SK-N-SH treated with all-trans-retinoic acid at 6 μM for 48 hours (cell line): ENCODE measurements around the gene PLXNC1.

Experiments
- ATAC-seq: fragments of 200-7000 bp; cut with Tn5 transposase; 3 replicates; pipeline ENCODE4 v1.9.1; 2020; ENCODE audit warnings: mild to moderate bottlenecking, moderate library complexity
- ARNTL ChIP-seq: fragments of 450-650 bp; formaldehyde crosslinking; IDR thresholded peaks from 2 replicates; pipeline ENCODE4 v1.5.0; 2020; ENCODE audit warnings: low read depth, mild to moderate bottlenecking, moderate library complexity, borderline replicate concordance
- BACH2 ChIP-seq: fragments of 250-450 bp; sonication (Bioruptor Pico); IDR thresholded peaks from 2 replicates; pipeline ENCODE4 v1.9.0; 2021; ENCODE audit warnings: mild to moderate bottlenecking, borderline replicate concordance
- CSDC2 ChIP-seq: fragments of 250-450 bp; sonication (Bioruptor Pico); IDR thresholded peaks from 2 replicates; pipeline ENCODE4 v1.5.0; 2020; ENCODE audit warnings: mild to moderate bottlenecking, moderate library complexity
- ESRRG ChIP-seq: fragments of 250-450 bp; sonication (Bioruptor Pico); IDR thresholded peaks from 2 replicates; pipeline ENCODE4 v1.6.1; 2021; ENCODE audit warnings: mild to moderate bottlenecking
- GLIS3 ChIP-seq: fragments of 250-450 bp; sonication (Bioruptor Pico); IDR thresholded peaks from 2 replicates; pipeline ENCODE4 v1.5.0; 2020; ENCODE audit warnings: mild to moderate bottlenecking, moderate library complexity
- ISL1 ChIP-seq: fragments of 250-450 bp; sonication (Bioruptor Pico); IDR thresholded peaks from 2 replicates; pipeline ENCODE4 v2.1.2; 2022; ENCODE audit warnings: mild to moderate bottlenecking, moderate library complexity
- OSR1 ChIP-seq: fragments of 250-450 bp; sonication (Bioruptor Pico); IDR thresholded peaks from 2 replicates; pipeline ENCODE4 v1.8.0; 2022; ENCODE audit warnings: moderate library complexity, mild to moderate bottlenecking, inconsistent platforms
- RARB ChIP-seq: fragments of 250-450 bp; sonication (Bioruptor Pico); IDR thresholded peaks from 2 replicates; pipeline ENCODE4 v1.8.0; 2021; ENCODE audit warnings: mild to moderate bottlenecking, moderate library complexity
- TCF4 ChIP-seq: fragments of 250-450 bp; sonication (Bioruptor Pico); IDR thresholded peaks from 2 replicates; pipeline ENCODE4 v1.8.0; 2021; ENCODE audit warnings: mild to moderate bottlenecking, moderate library complexity, borderline replicate concordance
- TOX ChIP-seq: fragments of 250-450 bp; sonication (Bioruptor Pico); IDR thresholded peaks from 2 replicates; pipeline ENCODE4 v1.8.0; 2021; ENCODE audit warnings: mild to moderate bottlenecking, moderate library complexity, borderline replicate concordance
- ZC3H10 ChIP-seq: fragments of 250-450 bp; sonication (Bioruptor Pico); IDR thresholded peaks from 2 replicates; pipeline ENCODE4 v1.5.1; 2021; ENCODE audit warnings: mild to moderate bottlenecking, moderate library complexity
- ZFP30 ChIP-seq: fragments of 450-650 bp; formaldehyde crosslinking; IDR thresholded peaks from 2 replicates; pipeline ENCODE4 v1.5.0; 2022; ENCODE audit warnings: mild to moderate bottlenecking, moderate library complexity
- ZNF565 ChIP-seq: fragments of 450-650 bp; formaldehyde crosslinking; conservative IDR thresholded peaks from 2 replicates; pipeline ENCODE4 v1.5.0; 2020; ENCODE audit warnings: low read depth, mild to moderate bottlenecking, moderate library complexity
- ZNF70 ChIP-seq: fragments of 450-650 bp; formaldehyde crosslinking; IDR thresholded peaks from 2 replicates; pipeline ENCODE4 v1.5.0; 2020; ENCODE audit warnings: mild to moderate bottlenecking, moderate library complexity
- ZNF8 ChIP-seq: fragments of 450-650 bp; formaldehyde crosslinking; IDR thresholded peaks from 2 replicates; pipeline ENCODE4 v1.5.0; 2020; ENCODE audit warnings: mild to moderate bottlenecking, moderate library complexity
- TF ChIP-seq, protein P1 (sequence below): fragments of 250-450 bp; sonication (Bioruptor Pico); IDR thresholded peaks from 2 replicates; pipeline ENCODE4 v1.5.1; 2021; ENCODE audit warnings: mild to moderate bottlenecking, moderate library complexity
- TF ChIP-seq, protein P2 (sequence below): fragments of 250-450 bp; sonication (Bioruptor Pico); IDR thresholded peaks from 2 replicates; pipeline ENCODE4 v1.5.0; 2020; ENCODE audit warnings: mild to moderate bottlenecking, moderate library complexity
- TF ChIP-seq, protein P3 (sequence below): fragments of 250-450 bp; sonication (Bioruptor Pico); IDR thresholded peaks from 2 replicates; pipeline ENCODE4 v1.5.1; 2020; ENCODE audit warnings: low read depth, mild to moderate bottlenecking, moderate library complexity
- TF ChIP-seq, protein P4 (sequence below): fragments of 250-450 bp; sonication (Bioruptor Pico); IDR thresholded peaks from 2 replicates; pipeline ENCODE4 v1.8.0; 2021; ENCODE audit warnings: low read depth, mild to moderate bottlenecking, moderate library complexity, borderline replicate concordance

Gene PLXNC1

DNA sequence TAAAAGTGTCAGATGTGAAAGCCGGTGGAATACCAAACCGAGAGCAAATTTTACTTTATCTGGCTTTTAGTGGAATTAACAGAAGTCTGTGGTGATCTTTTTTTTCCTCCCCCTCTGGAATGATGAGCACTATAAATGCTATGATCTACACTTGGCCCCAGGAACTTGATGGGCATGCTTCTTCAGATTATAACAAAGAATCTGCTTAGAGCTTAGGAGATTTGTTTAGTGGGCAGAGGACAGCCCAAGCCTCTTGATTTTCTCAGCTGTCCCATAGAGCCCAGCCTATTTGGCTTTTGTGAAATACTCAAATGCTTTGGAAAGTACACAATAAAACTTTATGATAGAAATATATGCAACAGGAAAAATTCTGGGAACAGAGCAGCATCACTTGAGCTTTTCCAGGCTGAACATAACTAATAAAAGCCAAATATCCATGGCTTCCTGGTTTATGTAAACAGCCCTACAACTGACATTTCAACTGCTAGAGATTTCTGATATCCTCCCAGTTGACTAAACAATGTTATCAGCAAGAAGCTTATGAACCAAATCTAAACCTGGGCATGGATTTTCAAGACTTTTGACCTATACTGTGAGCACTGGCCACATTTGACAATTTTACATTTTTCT is 149.6 kb downstream of the PLXNC1 start (continued):
- TF ChIP-seq, protein P1, sequence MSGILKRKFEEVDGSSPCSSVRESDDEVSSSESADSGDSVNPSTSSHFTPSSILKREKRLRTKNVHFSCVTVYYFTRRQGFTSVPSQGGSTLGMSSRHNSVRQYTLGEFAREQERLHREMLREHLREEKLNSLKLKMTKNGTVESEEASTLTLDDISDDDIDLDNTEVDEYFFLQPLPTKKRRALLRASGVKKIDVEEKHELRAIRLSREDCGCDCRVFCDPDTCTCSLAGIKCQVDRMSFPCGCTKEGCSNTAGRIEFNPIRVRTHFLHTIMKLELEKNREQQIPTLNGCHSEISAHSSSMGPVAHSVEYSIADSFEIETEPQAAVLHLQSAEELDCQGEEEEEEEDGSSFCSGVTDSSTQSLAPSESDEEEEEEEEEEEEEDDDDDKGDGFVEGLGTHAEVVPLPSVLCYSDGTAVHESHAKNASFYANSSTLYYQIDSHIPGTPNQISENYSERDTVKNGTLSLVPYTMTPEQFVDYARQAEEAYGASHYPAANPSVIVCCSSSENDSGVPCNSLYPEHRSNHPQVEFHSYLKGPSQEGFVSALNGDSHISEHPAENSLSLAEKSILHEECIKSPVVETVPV (CRISPR knock-in tag), result no peak

DNA sequence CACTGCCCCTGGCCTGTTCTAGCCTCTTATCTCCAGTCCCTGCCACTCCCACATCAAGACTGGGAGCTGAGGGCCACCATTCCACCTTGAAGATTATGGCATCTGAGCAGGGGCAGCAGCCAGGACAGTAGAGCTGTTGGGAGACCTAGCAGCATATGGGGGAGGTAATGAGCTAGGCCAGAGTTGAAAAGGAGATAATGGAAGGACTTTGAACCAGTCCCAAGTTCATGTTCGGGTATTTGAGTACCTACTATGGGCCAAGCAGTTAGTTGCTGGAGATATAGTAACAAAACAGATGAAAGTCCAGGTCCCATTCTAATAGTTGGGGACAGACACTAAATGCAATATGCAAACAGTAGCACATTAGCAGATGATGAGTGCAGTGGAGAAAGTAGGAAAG is 151.5 kb downstream of the PLXNC1 start:
- no peak for ATAC-seq
- TF ChIP-seq, protein P2, sequence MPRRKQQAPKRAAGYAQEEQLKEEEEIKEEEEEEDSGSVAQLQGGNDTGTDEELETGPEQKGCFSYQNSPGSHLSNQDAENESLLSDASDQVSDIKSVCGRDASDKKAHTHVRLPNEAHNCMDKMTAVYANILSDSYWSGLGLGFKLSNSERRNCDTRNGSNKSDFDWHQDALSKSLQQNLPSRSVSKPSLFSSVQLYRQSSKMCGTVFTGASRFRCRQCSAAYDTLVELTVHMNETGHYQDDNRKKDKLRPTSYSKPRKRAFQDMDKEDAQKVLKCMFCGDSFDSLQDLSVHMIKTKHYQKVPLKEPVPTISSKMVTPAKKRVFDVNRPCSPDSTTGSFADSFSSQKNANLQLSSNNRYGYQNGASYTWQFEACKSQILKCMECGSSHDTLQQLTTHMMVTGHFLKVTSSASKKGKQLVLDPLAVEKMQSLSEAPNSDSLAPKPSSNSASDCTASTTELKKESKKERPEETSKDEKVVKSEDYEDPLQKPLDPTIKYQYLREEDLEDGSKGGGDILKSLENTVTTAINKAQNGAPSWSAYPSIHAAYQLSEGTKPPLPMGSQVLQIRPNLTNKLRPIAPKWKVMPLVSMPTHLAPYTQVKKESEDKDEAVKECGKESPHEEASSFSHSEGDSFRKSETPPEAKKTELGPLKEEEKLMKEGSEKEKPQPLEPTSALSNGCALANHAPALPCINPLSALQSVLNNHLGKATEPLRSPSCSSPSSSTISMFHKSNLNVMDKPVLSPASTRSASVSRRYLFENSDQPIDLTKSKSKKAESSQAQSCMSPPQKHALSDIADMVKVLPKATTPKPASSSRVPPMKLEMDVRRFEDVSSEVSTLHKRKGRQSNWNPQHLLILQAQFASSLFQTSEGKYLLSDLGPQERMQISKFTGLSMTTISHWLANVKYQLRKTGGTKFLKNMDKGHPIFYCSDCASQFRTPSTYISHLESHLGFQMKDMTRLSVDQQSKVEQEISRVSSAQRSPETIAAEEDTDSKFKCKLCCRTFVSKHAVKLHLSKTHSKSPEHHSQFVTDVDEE (CRISPR knock-in tag), result no peak
- TF ChIP-seq TCF4 (CRISPR knock-in tag), result no peak
- TF ChIP-seq ZNF8 (CRISPR knock-in tag), result no peak
- TF ChIP-seq, protein P1 (CRISPR knock-in tag), result no peak
- no peak for TF ChIP-seq ESRRG (CRISPR knock-in tag)

DNA sequence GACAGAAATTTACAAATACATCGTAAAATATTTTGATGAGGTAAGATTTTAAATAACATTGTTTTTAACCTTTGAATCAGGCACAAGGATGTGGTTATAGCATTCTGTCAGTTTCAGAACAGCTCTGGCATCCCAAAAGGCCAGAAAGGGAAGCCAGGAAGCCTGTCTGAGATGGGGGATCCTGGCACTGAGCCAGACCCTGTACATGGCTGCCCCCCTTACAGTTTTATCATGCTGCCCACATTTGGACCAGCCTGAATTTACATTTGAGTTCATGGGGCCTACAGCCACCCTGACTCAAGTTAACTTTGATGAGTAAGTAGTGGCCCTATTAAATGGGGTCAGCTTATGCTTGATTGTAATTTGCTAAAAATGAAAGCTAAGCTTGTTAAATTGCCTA is 155.6 kb downstream of the PLXNC1 start:
- TF ChIP-seq GLIS3 (no peak), ARNTL (CRISPR knock-in tag) (no peak)
- ATAC-seq, result no peak

GRCh38 chr12:94304566-94305061 is 156.2 kb downstream of the PLXNC1 start:
- peak; percentile 80 for ATAC-seq
- TF ChIP-seq ARNTL (CRISPR knock-in tag) (no peak), RARB (no peak), CSDC2 (CRISPR knock-in tag) (no peak), ZNF565 (no peak), ZNF70 (CRISPR knock-in tag) (no peak), GLIS3 (no peak), ZNF8 (CRISPR knock-in tag) (no peak), TOX (CRISPR knock-in tag) (no peak), ZC3H10 (CRISPR knock-in tag) (no peak), ZFP30 (CRISPR knock-in tag) (no peak)
- TF ChIP-seq, protein P3, sequence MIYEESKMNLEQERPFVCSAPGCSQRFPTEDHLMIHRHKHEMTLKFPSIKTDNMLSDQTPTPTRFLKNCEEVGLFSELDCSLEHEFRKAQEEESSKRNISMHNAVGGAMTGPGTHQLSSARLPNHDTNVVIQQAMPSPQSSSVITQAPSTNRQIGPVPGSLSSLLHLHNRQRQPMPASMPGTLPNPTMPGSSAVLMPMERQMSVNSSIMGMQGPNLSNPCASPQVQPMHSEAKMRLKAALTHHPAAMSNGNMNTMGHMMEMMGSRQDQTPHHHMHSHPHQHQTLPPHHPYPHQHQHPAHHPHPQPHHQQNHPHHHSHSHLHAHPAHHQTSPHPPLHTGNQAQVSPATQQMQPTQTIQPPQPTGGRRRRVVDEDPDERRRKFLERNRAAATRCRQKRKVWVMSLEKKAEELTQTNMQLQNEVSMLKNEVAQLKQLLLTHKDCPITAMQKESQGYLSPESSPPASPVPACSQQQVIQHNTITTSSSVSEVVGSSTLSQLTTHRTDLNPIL (CRISPR knock-in tag), result no peak

- no peak for ATAC-seq
- TF ChIP-seq ZNF565 (no peak), ZC3H10 (CRISPR knock-in tag) (no peak), OSR1 (CRISPR knock-in tag) (no peak), BACH2 (CRISPR knock-in tag) (no peak), CSDC2 (CRISPR knock-in tag) (no peak), ISL1 (CRISPR knock-in tag) (no peak), ZNF70 (CRISPR knock-in tag) (no peak), TCF4 (CRISPR knock-in tag) (no peak)
- TF ChIP-seq, protein P2 (CRISPR knock-in tag), result no peak
- TF ChIP-seq, protein P4, sequence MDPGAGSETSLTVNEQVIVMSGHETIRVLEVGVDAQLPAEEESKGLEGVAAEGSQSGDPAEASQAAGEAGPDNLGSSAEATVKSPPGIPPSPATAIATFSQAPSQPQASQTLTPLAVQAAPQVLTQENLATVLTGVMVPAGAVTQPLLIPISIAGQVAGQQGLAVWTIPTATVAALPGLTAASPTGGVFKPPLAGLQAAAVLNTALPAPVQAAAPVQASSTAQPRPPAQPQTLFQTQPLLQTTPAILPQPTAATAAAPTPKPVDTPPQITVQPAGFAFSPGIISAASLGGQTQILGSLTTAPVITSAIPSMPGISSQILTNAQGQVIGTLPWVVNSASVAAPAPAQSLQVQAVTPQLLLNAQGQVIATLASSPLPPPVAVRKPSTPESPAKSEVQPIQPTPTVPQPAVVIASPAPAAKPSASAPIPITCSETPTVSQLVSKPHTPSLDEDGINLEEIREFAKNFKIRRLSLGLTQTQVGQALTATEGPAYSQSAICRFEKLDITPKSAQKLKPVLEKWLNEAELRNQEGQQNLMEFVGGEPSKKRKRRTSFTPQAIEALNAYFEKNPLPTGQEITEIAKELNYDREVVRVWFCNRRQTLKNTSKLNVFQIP, result no peak
- TF ChIP-seq, protein P3 (CRISPR knock-in tag), result no peak
Measured at GRCh38 chr12:94305130-94305957, 157.0 kb downstream of the PLXNC1 start.
